T-helper 17 cell (primary cell): ENCODE measurements around the gene EMILIN3. TPM values are rescaled to one million over a fixed set of nuclear protein-coding genes. Genes with fewer than 3 reads are reported as not detected.
"Not testable (repeated sequence)": the region's sequence is repeated elsewhere in the genome, so short reads cannot be mapped to it uniquely, and the experiment has no call there.

Experiments used
- ATAC-seq: fragments of 150-1000 bp; cut with Tn5 transposase; 2 replicates; pipeline ENCODE4 v1.10.0; 2021; ENCODE audit warnings: mild to moderate bottlenecking, moderate library complexity
- DNase-seq, 3 donors: peaks; one replicate each; pipeline versions ENCODE4 v3.0.0 to v3.0.0-alpha.2; 2020 to 2021
- H3K9me3 ChIP-seq: one replicate; pipeline ENCODE4 v1.7.0; 2013; ENCODE audit warnings: low read length, mild to moderate bottlenecking; ENCODE audit not compliant: control insufficient read depth, poor library complexity, severe bottlenecking
- H3K27ac Mint-ChIP-seq: one replicate; pipeline ENCODE4 v1.8.0; 2022; ENCODE audit warnings: mild to moderate bottlenecking, moderate library complexity, mixed read lengths
- H3K27me3 Mint-ChIP-seq: one replicate; pipeline ENCODE4 v1.8.0; 2022; ENCODE audit warnings: mixed read lengths
- H3K36me3 Mint-ChIP-seq: one replicate; pipeline ENCODE4 v1.8.0; 2022; ENCODE audit warnings: low read depth, mixed read lengths
- H3K4me1 Mint-ChIP-seq: one replicate; pipeline ENCODE4 v1.8.0; 2022; ENCODE audit warnings: mild to moderate bottlenecking, mixed read lengths
- H3K4me3 Mint-ChIP-seq: one replicate; pipeline ENCODE4 v1.8.0; 2022; ENCODE audit warnings: mild to moderate bottlenecking, moderate library complexity, mixed read lengths
- total RNA-seq, 4 donors: library from RNA in 2 of 4; stranded (reverse) in 2 of 4; gene quantifications; one replicate each; pipeline ENCODE4 v1.2.3 and lab custom pipeline; 2022 to 2026

The EMILIN3 gene
- total RNA-seq, 2 donors from 2014 or later: not detected

DNA sequence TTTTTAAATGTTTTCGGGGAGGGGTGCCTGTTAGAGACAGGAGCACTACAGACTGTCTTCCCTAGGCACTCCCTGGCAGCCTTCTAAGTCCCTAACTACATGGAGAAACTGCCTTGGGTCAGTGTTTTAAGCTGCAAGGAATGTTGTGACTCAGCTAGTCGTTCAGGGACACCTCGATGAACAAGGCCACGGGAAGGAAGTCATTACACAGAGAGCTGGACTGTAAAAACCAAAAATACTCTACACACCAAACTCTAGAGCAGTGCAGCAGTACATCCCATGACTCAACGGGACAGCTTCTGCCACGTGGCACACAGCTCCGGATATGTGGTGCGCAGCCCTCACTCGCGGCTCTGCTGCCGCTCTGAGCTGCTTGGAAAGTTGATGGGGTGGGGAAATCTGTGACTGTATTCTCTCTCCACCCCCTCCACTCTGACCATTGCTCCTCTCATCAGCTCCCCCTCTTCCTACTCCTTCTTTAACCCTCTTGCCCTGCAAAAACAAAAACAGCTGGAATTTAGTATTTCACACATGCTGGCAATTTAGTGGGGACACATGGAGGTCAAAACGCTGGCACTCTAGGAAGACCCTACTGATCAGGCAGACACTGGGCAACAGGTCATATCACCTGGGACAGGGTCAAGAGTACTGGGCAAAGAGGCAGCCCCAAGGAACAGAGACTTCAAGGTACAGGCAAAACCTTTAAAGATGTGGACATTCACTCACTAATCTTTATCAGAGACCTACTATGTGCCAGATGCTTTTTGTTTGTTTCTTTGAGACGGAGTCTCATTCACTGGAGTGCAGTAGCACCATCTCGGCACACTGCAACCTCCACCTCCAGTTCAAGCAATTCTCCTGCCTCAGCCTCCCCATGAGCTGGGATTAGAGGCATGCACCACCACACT is 36.9 kb downstream of the EMILIN3 start:
- Mint-ChIP-seq H3K36me3 (no peaks in the 10 kb centered on the region), H3K4me1 (peaks cover 13% of the 10 kb centered on the region), H3K27me3 (peaks cover 7% of the 10 kb centered on the region), H3K4me3 (no peak overlapping the region), H3K27ac (no peak overlapping the region)
- ATAC-seq (peak; percentile 100), DNase-seq (no peak)
- H3K9me3 ChIP-seq: no peaks in the 10 kb centered on the region

DNA sequence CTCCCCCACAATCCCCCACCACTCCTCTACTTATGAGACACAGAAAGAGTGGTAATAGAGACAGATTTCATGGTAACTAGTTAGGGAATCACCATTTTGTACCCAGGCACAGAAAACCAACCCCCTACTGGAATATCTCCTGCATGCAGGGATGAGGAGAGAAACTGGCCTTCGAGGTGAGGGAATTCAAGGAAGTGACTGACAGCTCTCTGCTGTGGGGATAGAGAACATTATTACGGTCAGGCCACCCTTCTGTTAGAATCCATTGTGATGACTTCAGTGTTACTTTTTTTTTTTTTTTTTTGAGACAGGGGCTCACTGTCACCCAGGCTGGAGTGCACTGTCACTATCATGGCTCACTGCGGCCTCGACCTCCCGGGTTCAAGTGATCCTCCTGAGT is 39.4 kb downstream of the EMILIN3 start:
- Mint-ChIP-seq H3K36me3 (no peaks in the 10 kb centered on the region), H3K27ac (no peak overlapping the region), H3K4me1 (peaks cover 13% of the 10 kb centered on the region), H3K4me3 (no peak overlapping the region), H3K27me3 (no peaks in the 10 kb centered on the region)
- ATAC-seq: no peak
- DNase-seq: no peak
- H3K9me3 ChIP-seq: no peaks in the 10 kb centered on the region

DNA sequence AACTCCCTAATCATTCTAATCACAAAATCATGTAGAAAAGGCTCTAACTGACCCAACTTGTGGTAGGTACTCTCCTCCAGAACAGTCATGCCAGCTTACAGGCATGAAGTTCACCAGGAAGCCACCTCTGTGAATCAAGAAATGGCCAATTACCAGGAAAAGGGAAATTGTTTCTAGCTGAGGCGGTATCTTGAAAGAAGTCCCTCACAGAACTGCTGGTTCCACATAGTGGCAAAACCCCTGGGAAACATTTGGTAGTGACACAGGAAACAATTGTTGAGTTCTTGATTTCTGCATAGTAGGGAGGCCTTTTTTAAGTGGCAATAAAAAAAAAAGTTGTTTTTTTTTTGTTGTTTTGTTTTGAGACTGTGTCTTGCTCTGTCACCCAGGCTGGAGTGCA is 45.6 kb downstream of the EMILIN3 start:
- DNase-seq (no peak), ATAC-seq (no peak)
- no peak overlapping the region for H3K4me3 Mint-ChIP-seq
- H3K36me3 Mint-ChIP-seq: no peaks in the 10 kb centered on the region
- H3K9me3 ChIP-seq: no peaks in the 10 kb centered on the region
- no peaks in the 10 kb centered on the region for H3K27me3 Mint-ChIP-seq
- no peak overlapping the region for H3K27ac Mint-ChIP-seq
- H3K4me1 Mint-ChIP-seq: peaks cover 13% of the 10 kb centered on the region

GRCh38 chr20:41320441-41320840 is 46.2 kb downstream of the EMILIN3 start:
- no peaks in the 10 kb centered on the region for H3K9me3 ChIP-seq
- H3K27ac Mint-ChIP-seq: peak overlapping the region; percentile 2
- H3K4me1 Mint-ChIP-seq: peaks cover 13% of the 10 kb centered on the region
- DNase-seq (no peak), ATAC-seq (no peak)
- H3K27me3 Mint-ChIP-seq: no peaks in the 10 kb centered on the region
- H3K4me3 Mint-ChIP-seq: no peak overlapping the region
- no peaks in the 10 kb centered on the region for H3K36me3 Mint-ChIP-seq

DNA sequence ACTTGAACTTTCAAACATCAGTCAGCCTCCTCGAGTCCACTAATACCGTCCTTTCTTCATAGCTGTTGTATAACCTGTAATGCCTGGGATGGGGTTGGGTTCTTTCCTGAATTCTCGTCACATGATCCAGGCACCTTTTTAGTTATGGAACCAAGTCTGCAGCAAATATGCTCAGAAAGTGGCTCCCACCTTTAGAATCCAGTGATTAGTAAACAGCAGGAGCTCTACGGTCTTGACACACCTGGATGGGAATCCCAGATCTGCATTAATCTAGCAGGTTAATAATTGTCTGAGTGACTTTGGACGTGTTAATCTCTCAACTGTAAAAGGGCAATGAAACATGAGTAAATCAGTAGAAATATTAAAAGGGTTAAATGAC is 48.4 kb downstream of the EMILIN3 start:
- Mint-ChIP-seq H3K36me3 (no peaks in the 10 kb centered on the region), H3K27ac (no peak overlapping the region), H3K4me1 (peaks cover 13% of the 10 kb centered on the region), H3K4me3 (peak overlapping the region; percentile 75), H3K27me3 (no peaks in the 10 kb centered on the region)
- no peaks in the 10 kb centered on the region for H3K9me3 ChIP-seq
- DNase-seq: no peak
- ATAC-seq: no peak

DNA sequence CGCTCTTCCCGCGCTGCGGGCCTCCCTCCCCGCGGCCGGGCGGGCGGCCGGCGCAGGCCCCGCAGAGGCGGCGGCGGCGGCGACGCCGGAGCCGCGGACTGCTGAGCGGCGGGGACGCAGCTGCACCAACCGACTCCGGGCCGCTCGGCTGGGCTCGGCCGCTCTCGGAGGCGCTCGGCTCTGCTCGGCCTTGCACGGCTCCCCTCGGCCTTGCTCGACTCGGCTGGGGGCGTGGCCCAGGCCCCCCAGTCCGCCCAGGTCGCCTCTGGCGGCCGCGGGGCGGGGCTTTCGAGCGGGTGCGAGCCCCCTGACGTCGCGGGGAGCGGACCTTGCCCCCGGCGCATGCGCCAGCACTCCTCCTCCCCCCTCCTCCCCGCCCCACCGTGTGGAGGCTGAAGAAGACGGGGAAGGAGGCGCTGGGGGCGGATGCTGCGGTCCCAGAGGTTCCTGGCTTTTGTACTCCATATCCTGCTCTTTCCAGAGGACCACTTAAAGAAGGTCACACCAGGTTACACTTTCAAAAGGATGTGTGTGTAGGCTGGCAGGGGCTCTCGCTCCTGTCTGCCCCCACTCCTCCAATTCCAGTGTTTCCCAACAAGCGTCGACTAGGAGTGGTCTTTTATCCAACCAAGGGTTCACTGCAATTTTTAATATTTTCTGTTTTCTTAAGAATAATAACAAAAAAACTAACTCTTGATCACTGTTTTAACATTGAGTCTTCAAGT is 48.9 kb downstream of the EMILIN3 start, which contains the start of gene ZHX3:
TSS of gene ZHX3 (minus strand) at position 186 of the 725 bp plus-strand sequence. CDS start 112,815 bp downstream, outside the sequence.
- DNase-seq (peak; percentile 92 to 98 (median 95)), ATAC-seq (peak; percentile 98)
- Mint-ChIP-seq H3K36me3 (no peaks in the 10 kb centered on the region), H3K4me3 (peak within 1 kb of the TSS; percentile 90), H3K4me1 (peaks cover 13% of the 10 kb centered on the region), H3K27ac (peak within 1 kb of the TSS; percentile 86), H3K27me3 (no peaks in the 10 kb centered on the region)
- no peaks in the 10 kb centered on the region for H3K9me3 ChIP-seq

- Mint-ChIP-seq H3K36me3 (no peaks in the 10 kb centered on the region), H3K4me1 (peaks cover 13% of the 10 kb centered on the region), H3K27ac (peak overlapping the region; percentile 86), H3K4me3 (peak overlapping the region; percentile 90), H3K27me3 (no peaks in the 10 kb centered on the region)
- ATAC-seq: peak; percentile 62
- peak; percentile 32 to 73 (median 72) for DNase-seq
- no peaks in the 10 kb centered on the region for H3K9me3 ChIP-seq
Observed at GRCh38 chr20:41316602-41317545, 49.7 kb downstream of the EMILIN3 start.

- H3K9me3 ChIP-seq: no peaks in the 10 kb centered on the region
- Mint-ChIP-seq H3K36me3 (no peaks in the 10 kb centered on the region), H3K27ac (peak overlapping the region; percentile 86), H3K4me1 (peaks cover 13% of the 10 kb centered on the region), H3K4me3 (peak overlapping the region; percentile 90), H3K27me3 (no peaks in the 10 kb centered on the region)
- DNase-seq (no peak), ATAC-seq (no peak)
Observed at GRCh38 chr20:41316051-41316450, 50.6 kb downstream of the EMILIN3 start.

DNA sequence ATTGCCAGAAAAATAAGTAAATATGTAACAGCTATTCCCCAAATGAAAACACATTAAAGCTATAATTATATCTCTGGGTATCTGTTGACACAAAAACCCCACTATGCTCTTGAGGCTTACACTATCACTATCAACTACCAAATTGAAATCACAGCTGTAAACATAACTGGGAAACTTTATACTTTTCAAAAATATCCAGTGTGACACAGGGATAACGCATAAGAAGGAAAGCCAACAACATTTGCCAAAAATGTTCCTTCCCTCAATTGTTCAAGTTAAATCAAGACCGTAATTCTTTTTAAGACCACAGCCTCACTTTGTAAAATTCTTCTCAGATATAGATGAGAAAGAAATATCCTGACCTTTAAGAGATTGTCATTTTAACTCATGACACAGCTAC is 52.2 kb downstream of the EMILIN3 start:
- peaks cover 16% of the 10 kb centered on the region for H3K4me1 Mint-ChIP-seq
- H3K36me3 Mint-ChIP-seq: peaks cover 7% of the 10 kb centered on the region
- no peak for DNase-seq
- no peak for ATAC-seq
- H3K9me3 ChIP-seq: no peaks in the 10 kb centered on the region
- no peaks in the 10 kb centered on the region for H3K27me3 Mint-ChIP-seq
- H3K27ac Mint-ChIP-seq: no peak overlapping the region
- H3K4me3 Mint-ChIP-seq: no peak overlapping the region

- H3K9me3 ChIP-seq, H3K4me3 Mint-ChIP-seq, H3K36me3 Mint-ChIP-seq, H3K27ac Mint-ChIP-seq, ATAC-seq, DNase-seq, H3K27me3 Mint-ChIP-seq: not testable (repeated sequence)
- H3K4me1 Mint-ChIP-seq: peaks cover 15% of the 10 kb centered on the region
Observed at GRCh38 chr20:41312009-41312408, 54.6 kb downstream of the EMILIN3 start.
